ENCODE data around the gene DDX49. TPM values are rescaled to one million over a fixed set of nuclear protein-coding genes. Genes with fewer than 3 reads are reported as not detected.

DDX49 gene
- total and polyA plus RNA-seq, 2 of the 4 experiments (the other 2 are of a cell fraction), result 50.9 to 52.1 TPM

- no peak overlapping the region for H3K4me2 ChIP-seq (ENCODE audit: low read depth, low read length)
- intact Hi-C loops (cut with micrococcal nuclease) (no loop called here), dilution Hi-C loops (cut with HindIII; ENCODE audit: low sequenced_read_pairs, unreplicated experiment) (no loop called here), in situ Hi-C loops (cut with MboI; ENCODE audit: low sequenced_read_pairs) (no loop called here)
- ATAC-seq (ENCODE audit: low read depth) (no peak), DNase-seq (no peak)
- H2AFZ ChIP-seq (replicated peaks; ENCODE audit: low read length, poor library complexity), result no peak overlapping the region
- no peak for TF ChIP-seq RAD21 (IDR thresholded peaks at IDR 0.05; ENCODE audit: low read length)
- TF ChIP-seq MAZ (IDR thresholded peaks at IDR 0.05; ENCODE audit: borderline replicate concordance, low read depth, low read length), result no peak
- no peak for TF ChIP-seq CHD1 (IDR thresholded peaks at IDR 0.05; ENCODE audit: low read depth, low read length)
- no peak for TF ChIP-seq RFX5 (IDR thresholded peaks at IDR 0.05; ENCODE audit: low read depth, low read length)
- TF ChIP-seq FOS (IDR thresholded peaks at IDR 0.05; ENCODE audit: low read depth, low read length), result no peak
- no peak for TF ChIP-seq CEBPB (IDR thresholded peaks at IDR 0.05; ENCODE audit: low read depth, low read length)
- no peak for TF ChIP-seq USF2 (IDR thresholded peaks at IDR 0.05; ENCODE audit: low read depth, low read length)
- TF ChIP-seq CTCF (conservative IDR thresholded peaks at IDR 0.05; ENCODE audit: low read depth, low read length), result no peak
- TF ChIP-seq MAFK (IDR thresholded peaks at IDR 0.05; ENCODE audit: low read depth, low read length), result no peak
- TF ChIP-seq RCOR1 (IDR thresholded peaks at IDR 0.05; ENCODE audit: insufficient replicate concordance, low read length), result no peak
- TF ChIP-seq BHLHE40 (IDR thresholded peaks at IDR 0.05; ENCODE audit: low read depth, low read length), result no peak
- TF ChIP-seq NFE2L2 (IDR thresholded peaks at IDR 0.05; ENCODE audit: low read depth, low read length), result no peak
- TF ChIP-seq SMC3 (IDR thresholded peaks at IDR 0.05; ENCODE audit: low read depth, low read length), result no peak
- no peak for TF ChIP-seq POLR2A (IDR thresholded peaks at IDR 0.05; ENCODE audit: low read depth, low read length)
- H3K27me3 ChIP-seq (ENCODE audit: control insufficient read depth, insufficient read depth, low read length), result no peaks in the 10 kb centered on the region
- no TSS peak for BruUV-seq (replicated peaks)
- no peak overlapping the region for H3K18ac ChIP-seq (ENCODE audit: low read depth, low read length)
- no peak overlapping the region for H3K23ac ChIP-seq (ENCODE audit: low read depth, low read length)
- ChIA-PET POLR2A (ENCODE audit: unreplicated experiment) (no interaction called here), CTCF (no interaction called here)
- H3K36me3 ChIP-seq (ENCODE audit: control insufficient read depth, insufficient read depth, low read length), result peaks cover 3% of the 10 kb centered on the region; the same call in 1 of the 2 replicates
- H3K9me3 ChIP-seq (ENCODE audit: control insufficient read depth, insufficient read depth, low read length), result peaks cover 6% of the 10 kb centered on the region; the same call in 1 of the 2 replicates
- no peak overlapping the region for H2BK5ac ChIP-seq (ENCODE audit: low read depth, low read length, poor library complexity, severe bottlenecking)
- H3K56ac ChIP-seq (ENCODE audit: extremely low read depth, insufficient read depth, low read length), result no peak overlapping the region
- H2BK120ac ChIP-seq (ENCODE audit: low read depth, low read length), result no peak overlapping the region
- no peak overlapping the region for H3K14ac ChIP-seq (replicated peaks; ENCODE audit: low read depth, low read length)
- H2AK5ac ChIP-seq (ENCODE audit: low read depth, low read length), result no peak overlapping the region
- WGBS, 2 experiments (ENCODE audit: extremely low coverage in 2 of 2, insufficient read length in 1 of 2), result 93% methylated on average over 4 of the region's 7 CpGs; no CpG with 5 or more reads in 1 of the 2 experiments
- H4K8ac ChIP-seq (ENCODE audit: low read depth in 2 of 2, low read length in 2 of 2), result no peak overlapping the region
- H3K9ac ChIP-seq (ENCODE audit: low read depth, low read length), result no peak overlapping the region
- H3K27ac ChIP-seq (ENCODE audit: insufficient read depth, low read length), result no peak overlapping the region
- no peak overlapping the region for H4K91ac ChIP-seq (ENCODE audit: insufficient read depth, low read depth, low read length)
- H2BK15ac ChIP-seq (ENCODE audit: low read depth, low read length), result no peak overlapping the region
- no peaks in the 10 kb centered on the region for H3K79me1 ChIP-seq (ENCODE audit: low read depth in 1 of 2, low read length in 2 of 2)
- no peak overlapping the region for H2AK9ac ChIP-seq (replicated peaks; ENCODE audit: low read depth, low read length, poor library complexity)
- no peaks in the 10 kb centered on the region; the same call in 1 of the 2 replicates for H3K9me1 ChIP-seq (ENCODE audit: insufficient read depth, low read length)
- H4K20me1 ChIP-seq (ENCODE audit: insufficient read depth, low read length), result no peaks in the 10 kb centered on the region; the same call in 1 of the 2 replicates
- no peaks in the 10 kb centered on the region for H3K4me1 ChIP-seq (ENCODE audit: control insufficient read depth, insufficient read depth, low read length)
- no peak overlapping the region for H2BK20ac ChIP-seq (ENCODE audit: low read depth, low read length)
- H3K4ac ChIP-seq (ENCODE audit: low read depth, low read length), result no peak overlapping the region
- no peak overlapping the region for H3K4me3 ChIP-seq (ENCODE audit: insufficient read depth, low read depth, low read length)
- H4K5ac ChIP-seq (ENCODE audit: low read depth, low read length), result no peak overlapping the region
These were observed 42.6 kb upstream of the DDX49 start for GRCh38 chr19:18876865-18877264.
